Esophagus squamous epithelium (tissue), 5 donors: ENCODE measurements around the gene C16orf46. TPM values are rescaled to one million over a fixed set of nuclear protein-coding genes. Genes with fewer than 3 reads are reported as not detected.

ENCODE experiments used
- DNase-seq: peaks from one replicate; lab custom pipeline; 2025; lab: John Stamatoyannopoulos, UW
- H3K27ac ChIP-seq, 4 donors: fragments of 200-600 bp; sonication (generic); one replicate each; pipeline ENCODE4 v1.5.1; 2016 to 2019; ENCODE audit warnings: mild to moderate bottlenecking in 1 of 4
- H3K27me3 ChIP-seq, 4 donors: fragments of 200-600 bp; sonication (generic); 1 replicate in 3 of 4; 2 replicates in 1 of 4; pipeline versions ENCODE4 v1.5.1 to v1.6.0; 2017 to 2021; ENCODE audit warnings: antibody characterized with exemption in 1 of 4
- H3K36me3 ChIP-seq, 3 donors: fragments of 200-600 bp; sonication (generic); one replicate each; pipeline ENCODE4 v1.5.1; 2016 to 2019
- H3K4me1 ChIP-seq, 3 donors: fragments of 200-600 bp; sonication (generic); one replicate each; pipeline ENCODE4 v1.5.1; 2017 to 2019
- H3K4me3 ChIP-seq, 4 donors: fragments of 200-600 bp; sonication (generic); 1 replicate in 3 of 4; 2 replicates in 1 of 4; pipeline ENCODE4 v1.5.1; 2016 to 2019; ENCODE audit warnings: mild to moderate bottlenecking in 2 of 4, moderate library complexity in 1 of 4
- H3K9me3 ChIP-seq, 3 donors: fragments of 200-600 bp; sonication (generic); one replicate each; pipeline ENCODE4 v1.5.1; 2016 to 2019
- CTCF ChIP-seq, 6 experiments: fragments of 450-650 bp in 4 of 6; fragments of 200-600 bp in 2 of 6; sonication (generic) in 2 of 6; IDR thresholded peaks; one replicate each; pipeline ENCODE4 v1.5.1; 2016 to 2019; ENCODE audit warnings: antibody characterized with exemption in 6 of 6, mild to moderate bottlenecking in 4 of 6, moderate library complexity in 4 of 6
- POLR2A ChIP-seq, 4 donors: fragments of 450-650 bp; IDR thresholded peaks; one replicate each; pipeline ENCODE4 v1.6.1; 2017; ENCODE audit warnings: antibody characterized with exemption in 4 of 4, mild to moderate bottlenecking in 4 of 4, moderate library complexity in 3 of 4
- WGBS, 2 donors: methylation state at CpG; one replicate each; pipeline ENCODE4 v1.1.5; 2018; 5-methylcytosine and 5-hydroxymethylcytosine counted together
- intact Hi-C: fragments of 100-400 bp; cut with DNase I; formaldehyde crosslinking; loops from one replicate; pipeline ENCODE4 v1.15.0; 2022
- total RNA-seq, 4 donors: library from RNA; depleted of rRNA; stranded (reverse); fragments of >200 nt; gene quantifications; one replicate each; pipeline ENCODE4 v1.1.0, GENCODE V29; 2016
- donor health status: DM: yes; HTN: yes; CAD: no.

Gene C16orf46
- total RNA-seq, 4 donors from 2014 or later = 0.26 to 5.1 (median 0.38) TPM; not detected in 1

- Histone ChIP-seq H3K9me3 (no peaks in the 10 kb centered on the region), H3K27ac (no peak overlapping the region), H3K36me3 (no peaks in the 10 kb centered on the region), H3K27me3 (no peaks in the 10 kb centered on the region), H3K4me3 (no peak overlapping the region), H3K4me1 (no peaks in the 10 kb centered on the region)
- WGBS, 2 donors = 88 to 90% methylated on average over 2 to 4 of the region's 4 CpGs
- no peak for DNase-seq
- intact Hi-C loops = no loop called here
- no peak for TF ChIP-seq POLR2A (IDR thresholded peaks at IDR 0.05)
- TF ChIP-seq CTCF (IDR thresholded peaks at IDR 0.05) = no peak
These were observed 8.0 kb downstream of the C16orf46 start for GRCh38 chr16:81069063-81069462.

GRCh38 chr16:81067166-81067565 lies 9.9 kb downstream of the C16orf46 start:
- Histone ChIP-seq H3K9me3 (no peaks in the 10 kb centered on the region), H3K27me3 (no peaks in the 10 kb centered on the region), H3K4me3 (no peak overlapping the region), H3K27ac (no peak overlapping the region), H3K4me1 (no peaks in the 10 kb centered on the region), H3K36me3 (no peaks in the 10 kb centered on the region)
- intact Hi-C loops = no loop called here
- 43 to 64% methylated on average over 1 of the region's 1 CpG for WGBS, 2 donors
- TF ChIP-seq CTCF (IDR thresholded peaks at IDR 0.05) (no peak), POLR2A (IDR thresholded peaks at IDR 0.05) (no peak)
- DNase-seq = no peak

- Histone ChIP-seq H3K4me3 (no peak overlapping the region), H3K36me3 (no peaks in the 10 kb centered on the region), H3K9me3 (no peaks in the 10 kb centered on the region), H3K4me1 (no peaks in the 10 kb centered on the region), H3K27ac (no peak overlapping the region), H3K27me3 (no peaks in the 10 kb centered on the region)
- DNase-seq = no peak
- WGBS, 2 donors = 68% methylated on average over 4 of the region's 4 CpGs
- TF ChIP-seq POLR2A (IDR thresholded peaks at IDR 0.05) = no peak
- TF ChIP-seq CTCF (IDR thresholded peaks at IDR 0.05) = no peak
- intact Hi-C loops = no loop called here
These were observed 10.4 kb downstream of the C16orf46 start for GRCh38 chr16:81066681-81067080.

GRCh38 chr16:81061871-81062608 lies 15.0 kb downstream of the C16orf46 start:
- no peaks in the 10 kb centered on the region for H3K36me3 ChIP-seq
- H3K4me1 ChIP-seq = no peaks in the 10 kb centered on the region
- H3K4me3 ChIP-seq = no peak overlapping the region
- TF ChIP-seq CTCF (IDR thresholded peaks at IDR 0.05) (no peak), POLR2A (IDR thresholded peaks at IDR 0.05) (no peak)
- H3K9me3 ChIP-seq = no peaks in the 10 kb centered on the region
- no peak overlapping the region for H3K27ac ChIP-seq
- H3K27me3 ChIP-seq = no peaks in the 10 kb centered on the region
- 83 to 88% methylated on average over 9 to 10 of the region's 10 CpGs for WGBS, 2 donors
- no peak for DNase-seq
- intact Hi-C loops = no loop called here

GRCh38 chr16:81061307-81061640 lies 15.8 kb downstream of the C16orf46 start:
- intact Hi-C loops = no loop called here
- DNase-seq = no peak
- WGBS, 2 donors = 90 to 93% methylated on average over 3 to 7 of the region's 10 CpGs
- no peaks in the 10 kb centered on the region for H3K9me3 ChIP-seq
- no peak overlapping the region for H3K27ac ChIP-seq
- no peaks in the 10 kb centered on the region for H3K36me3 ChIP-seq
- H3K4me1 ChIP-seq = no peaks in the 10 kb centered on the region
- TF ChIP-seq CTCF (IDR thresholded peaks at IDR 0.05) = no peak
- no peak for TF ChIP-seq POLR2A (IDR thresholded peaks at IDR 0.05)
- H3K27me3 ChIP-seq = no peaks in the 10 kb centered on the region
- no peak overlapping the region for H3K4me3 ChIP-seq
